GM12892 (cell line): ENCODE results near the gene YJEFN3.

Experiments
- POLR2A ChIP-seq: IDR thresholded peaks from 2 replicates; pipeline ENCODE4 v1.6.1; 2011; ENCODE audit warnings: low read depth, low read length, control low read depth
- POLR2AphosphoS5 ChIP-seq: IDR thresholded peaks from 2 replicates; pipeline ENCODE4 v1.6.1; 2011; ENCODE audit warnings: low read depth, low read length, control low read depth
- TAF1 ChIP-seq: IDR thresholded peaks from 2 replicates; pipeline ENCODE4 v1.6.1; 2011; ENCODE audit warnings: low read depth, mild to moderate bottlenecking, control low read depth, low read length, borderline replicate concordance

- TF ChIP-seq TAF1: no peak
- no peak for TF ChIP-seq POLR2A
- TF ChIP-seq POLR2AphosphoS5: no peak
Observed at GRCh38 chr19:19506592-19506991, 22.1 kb upstream of the YJEFN3 start.
